SH-SY5Y (cell line): ENCODE data around the gene NXNL1.

Experiments
- GATA2 ChIP-seq: IDR thresholded peaks from 2 replicates; pipeline ENCODE4 v1.6.1; 2011; ENCODE audit warnings: mild to moderate bottlenecking, low read depth, low read length
- GATA3 ChIP-seq: IDR thresholded peaks from 2 replicates; pipeline ENCODE4 v1.6.1; 2011; ENCODE audit warnings: low read depth, mild to moderate bottlenecking, low read length, moderate library complexity

NXNL1 gene

GRCh38 chr19:17460372-17461230 is at the start of gene NXNL1:
TSS of gene NXNL1 (minus strand) at chr19:17460926. CDS start at chr19:17460869, 57 bp downstream.
- TF ChIP-seq GATA2 (no peak), GATA3 (no peak)

DNA sequence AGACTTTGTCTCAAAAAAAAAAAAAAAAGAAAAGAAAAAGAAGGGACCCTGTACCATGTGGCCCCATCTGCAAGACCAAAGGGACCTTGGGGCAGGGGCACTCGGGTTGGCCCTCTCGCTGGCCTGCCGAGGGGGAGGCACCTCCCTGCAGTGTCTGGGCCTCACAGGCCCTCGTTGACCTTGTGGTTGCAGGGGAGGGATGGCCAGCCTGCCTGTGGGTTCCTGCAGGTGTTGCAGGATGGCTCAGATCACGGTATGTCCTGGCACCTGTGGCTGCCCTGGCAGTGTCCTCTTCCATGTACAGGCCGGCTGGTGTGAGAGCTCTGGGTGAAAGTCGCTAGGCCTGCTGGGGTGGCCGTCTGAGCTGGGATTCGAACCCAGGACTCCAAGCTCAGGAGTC is 46.0 kb upstream of the NXNL1 start:
- TF ChIP-seq GATA2 (no peak), GATA3 (no peak)

- no peak for TF ChIP-seq GATA3
- no peak for TF ChIP-seq GATA2
Observed at GRCh38 chr19:17505223-17505622, 44.5 kb upstream of the NXNL1 start.

DNA sequence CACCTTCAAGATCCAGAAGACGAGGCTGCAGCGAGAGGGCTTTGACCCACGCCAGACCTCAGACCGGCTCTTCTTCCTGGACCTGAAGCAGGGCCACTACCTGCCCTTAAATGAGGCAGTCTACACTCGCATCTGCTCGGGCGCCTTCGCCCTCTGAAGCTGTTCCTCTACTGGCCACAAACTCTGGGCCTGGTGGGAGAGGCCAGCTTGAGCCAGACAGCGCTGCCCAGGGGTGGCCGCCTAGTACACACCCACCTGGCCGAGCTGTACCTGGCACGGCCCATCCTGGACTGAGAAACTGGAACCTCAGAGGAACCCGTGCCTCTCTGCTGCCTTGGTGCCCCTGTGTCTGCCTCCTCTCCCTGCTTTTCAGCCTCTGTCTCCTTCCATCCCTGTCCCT is 43.7 kb upstream of the NXNL1 start:
- no peak for TF ChIP-seq GATA2
- TF ChIP-seq GATA3, result no peak

GRCh38 chr19:17504030-17504429 is 43.3 kb upstream of the NXNL1 start:
- no peak for TF ChIP-seq GATA2
- no peak for TF ChIP-seq GATA3

GRCh38 chr19:17503240-17503639 is 42.5 kb upstream of the NXNL1 start:
- TF ChIP-seq GATA3, result no peak
- no peak for TF ChIP-seq GATA2

- TF ChIP-seq GATA3, result no peak
- TF ChIP-seq GATA2, result no peak
Observed at GRCh38 chr19:17500447-17501198, 39.9 kb upstream of the NXNL1 start.

- TF ChIP-seq GATA2, result no peak
- no peak for TF ChIP-seq GATA3
Observed at GRCh38 chr19:17499648-17500446, 39.1 kb upstream of the NXNL1 start.

GRCh38 chr19:17497149-17497798 is 36.5 kb upstream of the NXNL1 start:
- TF ChIP-seq GATA3 (no peak), GATA2 (no peak)

- TF ChIP-seq GATA2 (no peak), GATA3 (no peak)
Observed at GRCh38 chr19:17496337-17496997, 35.7 kb upstream of the NXNL1 start.

- no peak for TF ChIP-seq GATA3
- TF ChIP-seq GATA2, result no peak
Observed at GRCh38 chr19:17495639-17496296, 35.0 kb upstream of the NXNL1 start.

DNA sequence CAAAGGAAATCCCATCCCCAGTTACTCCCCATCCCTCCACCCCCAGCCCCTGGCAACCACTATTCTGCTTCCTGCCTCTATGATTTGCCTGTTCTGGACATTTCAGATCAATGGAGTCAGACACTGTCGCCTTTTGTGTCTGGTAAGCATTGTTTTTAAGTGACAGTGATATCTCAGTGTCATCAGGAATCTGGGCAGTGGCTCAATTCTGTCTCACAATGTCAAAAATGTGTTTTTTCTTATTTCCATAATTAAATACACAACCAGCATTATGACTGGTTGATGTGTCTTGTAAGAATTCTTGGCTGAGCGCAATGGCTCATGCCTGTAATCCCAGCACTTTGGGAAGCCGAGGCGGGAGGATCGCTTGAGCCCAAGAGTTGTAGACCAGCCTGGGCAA is 30.6 kb upstream of the NXNL1 start:
- TF ChIP-seq GATA3, result no peak
- TF ChIP-seq GATA2, result no peak

GRCh38 chr19:17490411-17490810 is 29.7 kb upstream of the NXNL1 start:
- no peak for TF ChIP-seq GATA2
- no peak for TF ChIP-seq GATA3
